22Rv1 (cell line): ENCODE data around the gene PTCHD4.
"Not testable (repeated sequence)": the region's sequence is repeated elsewhere in the genome, so short reads cannot be mapped to it uniquely, and the experiment has no call there.

Experiments used
- H3K27ac ChIP-seq: fragments of 450-650 bp; 2 replicates; pipeline ENCODE4 v1.5.1; 2017
- ZFX ChIP-seq: fragments of 450-650 bp; IDR thresholded peaks from 2 replicates; pipeline ENCODE4 v1.6.1; 2017; ENCODE audit warnings: antibody characterized with exemption, borderline replicate concordance
- TF ChIP-seq, protein P1 (sequence below): fragments of 450-650 bp; IDR thresholded peaks from 2 replicates; pipeline ENCODE4 v1.5.1; 2017; ENCODE audit warnings: mild to moderate bottlenecking

PTCHD4 gene

GRCh38 chr6:48111575-48111974, 578 bp upstream of the PTCHD4 start:
- H3K27ac ChIP-seq, result no peak overlapping the region
- TF ChIP-seq ZFX, result no peak
- TF ChIP-seq, protein P1, sequence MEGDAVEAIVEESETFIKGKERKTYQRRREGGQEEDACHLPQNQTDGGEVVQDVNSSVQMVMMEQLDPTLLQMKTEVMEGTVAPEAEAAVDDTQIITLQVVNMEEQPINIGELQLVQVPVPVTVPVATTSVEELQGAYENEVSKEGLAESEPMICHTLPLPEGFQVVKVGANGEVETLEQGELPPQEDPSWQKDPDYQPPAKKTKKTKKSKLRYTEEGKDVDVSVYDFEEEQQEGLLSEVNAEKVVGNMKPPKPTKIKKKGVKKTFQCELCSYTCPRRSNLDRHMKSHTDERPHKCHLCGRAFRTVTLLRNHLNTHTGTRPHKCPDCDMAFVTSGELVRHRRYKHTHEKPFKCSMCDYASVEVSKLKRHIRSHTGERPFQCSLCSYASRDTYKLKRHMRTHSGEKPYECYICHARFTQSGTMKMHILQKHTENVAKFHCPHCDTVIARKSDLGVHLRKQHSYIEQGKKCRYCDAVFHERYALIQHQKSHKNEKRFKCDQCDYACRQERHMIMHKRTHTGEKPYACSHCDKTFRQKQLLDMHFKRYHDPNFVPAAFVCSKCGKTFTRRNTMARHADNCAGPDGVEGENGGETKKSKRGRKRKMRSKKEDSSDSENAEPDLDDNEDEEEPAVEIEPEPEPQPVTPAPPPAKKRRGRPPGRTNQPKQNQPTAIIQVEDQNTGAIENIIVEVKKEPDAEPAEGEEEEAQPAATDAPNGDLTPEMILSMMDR, result no peak

GRCh38 chr6:48110436-48111142, 408 bp downstream of the PTCHD4 start:
- no peak for TF ChIP-seq ZFX
- TF ChIP-seq, protein P1, result no peak
- H3K27ac ChIP-seq, result no peak overlapping the region

GRCh38 chr6:48109944-48110343, 1.1 kb downstream of the PTCHD4 start:
- H3K27ac ChIP-seq, result no peak overlapping the region
- TF ChIP-seq, protein P1, result no peak
- no peak for TF ChIP-seq ZFX

GRCh38 chr6:48102476-48103195, 8.4 kb downstream of the PTCHD4 start:
- H3K27ac ChIP-seq, result not testable (repeated sequence)

GRCh38 chr6:48101290-48101689, 9.7 kb downstream of the PTCHD4 start:
- TF ChIP-seq ZFX, result no peak
- TF ChIP-seq, protein P1, result no peak
- no peak overlapping the region for H3K27ac ChIP-seq

GRCh38 chr6:48100588-48100895, 10.5 kb downstream of the PTCHD4 start:
- TF ChIP-seq ZFX, result no peak
- TF ChIP-seq, protein P1, result no peak
- H3K27ac ChIP-seq, result no peak overlapping the region

GRCh38 chr6:48099713-48100587, 11.0 kb downstream of the PTCHD4 start:
- H3K27ac ChIP-seq, result no peak overlapping the region
- TF ChIP-seq, protein P1, result no peak
- no peak for TF ChIP-seq ZFX
